Epidermal melanocyte (primary cell): Measurements from ENCODE around the gene SMIM13.

ENCODE experiments used
- DNase-seq: peaks from one replicate; pipeline ENCODE4 v3.0.0; 2011; ENCODE audit warnings: low spot score; ENCODE audit not compliant: insufficient read length

SMIM13 gene

DNA sequence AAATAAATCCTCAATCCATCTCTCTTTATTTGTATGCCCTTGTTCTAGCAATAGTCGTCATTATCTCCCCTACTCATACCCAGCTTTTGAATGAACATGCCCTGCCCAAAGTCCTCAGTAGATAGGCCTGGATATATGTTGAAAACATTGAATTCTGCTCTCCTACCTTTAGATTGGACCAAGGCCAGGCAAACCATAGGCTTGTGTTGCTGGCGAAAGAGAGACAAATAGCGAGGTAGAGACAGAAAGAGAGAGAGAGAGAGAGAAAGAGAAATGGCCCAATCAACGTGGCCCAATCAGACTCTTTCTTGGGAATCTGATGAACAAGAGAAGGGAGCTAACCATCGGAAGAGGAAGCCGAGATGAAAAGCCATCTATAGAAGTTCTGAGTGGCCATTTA, 93.7 kb downstream of the SMIM13 start:
- DNase-seq: no peak
